ENCODE measurements around the gene TFR2. TPM values are rescaled to one million over a fixed set of nuclear protein-coding genes. Genes with fewer than 3 reads are reported as not detected.

Gene TFR2
- total RNA-seq: 1 to 10 TPM in 1 of 4 donors, under 1 TPM in 3; 0.38 to 1.1 (median 0.84) TPM

DNA sequence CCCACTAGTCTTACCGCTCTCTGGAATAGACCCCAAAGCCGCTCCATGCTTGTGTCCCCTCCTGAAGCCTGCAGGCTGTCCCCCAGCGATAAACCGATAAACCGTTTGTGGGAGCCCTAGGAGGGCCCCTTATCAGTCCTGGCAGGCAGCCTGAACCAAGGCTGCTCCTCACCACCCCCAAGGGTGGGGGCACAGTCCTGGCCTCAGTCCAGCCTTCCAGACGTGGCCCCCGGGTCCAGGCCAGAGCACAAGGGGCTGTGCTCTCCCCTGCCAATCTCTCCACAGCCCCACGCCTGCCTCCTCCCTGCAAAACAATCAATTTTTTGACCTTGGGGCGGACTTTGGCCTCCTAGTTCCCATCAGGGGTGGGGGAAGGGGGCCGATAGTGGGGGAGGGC lies at the start of gene TFR2:
Gene TFR2 (minus strand): TSS at position 90 of the 397 bp plus-strand sequence. CDS start 43 bp downstream, at position 47.
- Histone ChIP-seq H3K4me3 (no peak within 1 kb of the TSS), H3K36me3 (no peaks in the 10 kb centered on the region), H3K4me1 (peaks cover 0 to 13% (median 0%) of the 10 kb centered on the region in 3 donors), H3K27me3 (peaks cover 0 to 47% (median 0%) of the 10 kb centered on the region in 4 donors), H3K27ac (no peak within 1 kb of the TSS), H3K9me3 (no peaks in the 10 kb centered on the region)
- no peak for DNase-seq
- 47 to 61% methylated on average over 3 to 7 of the region's 10 CpGs for WGBS, 2 donors
- intact Hi-C loops (cut with DNase I): no loop called here
- TF ChIP-seq, protein P1, sequence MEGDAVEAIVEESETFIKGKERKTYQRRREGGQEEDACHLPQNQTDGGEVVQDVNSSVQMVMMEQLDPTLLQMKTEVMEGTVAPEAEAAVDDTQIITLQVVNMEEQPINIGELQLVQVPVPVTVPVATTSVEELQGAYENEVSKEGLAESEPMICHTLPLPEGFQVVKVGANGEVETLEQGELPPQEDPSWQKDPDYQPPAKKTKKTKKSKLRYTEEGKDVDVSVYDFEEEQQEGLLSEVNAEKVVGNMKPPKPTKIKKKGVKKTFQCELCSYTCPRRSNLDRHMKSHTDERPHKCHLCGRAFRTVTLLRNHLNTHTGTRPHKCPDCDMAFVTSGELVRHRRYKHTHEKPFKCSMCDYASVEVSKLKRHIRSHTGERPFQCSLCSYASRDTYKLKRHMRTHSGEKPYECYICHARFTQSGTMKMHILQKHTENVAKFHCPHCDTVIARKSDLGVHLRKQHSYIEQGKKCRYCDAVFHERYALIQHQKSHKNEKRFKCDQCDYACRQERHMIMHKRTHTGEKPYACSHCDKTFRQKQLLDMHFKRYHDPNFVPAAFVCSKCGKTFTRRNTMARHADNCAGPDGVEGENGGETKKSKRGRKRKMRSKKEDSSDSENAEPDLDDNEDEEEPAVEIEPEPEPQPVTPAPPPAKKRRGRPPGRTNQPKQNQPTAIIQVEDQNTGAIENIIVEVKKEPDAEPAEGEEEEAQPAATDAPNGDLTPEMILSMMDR (IDR thresholded peaks at IDR 0.05): no peak
- TF ChIP-seq POLR2A (IDR thresholded peaks at IDR 0.05): no peak

DNA sequence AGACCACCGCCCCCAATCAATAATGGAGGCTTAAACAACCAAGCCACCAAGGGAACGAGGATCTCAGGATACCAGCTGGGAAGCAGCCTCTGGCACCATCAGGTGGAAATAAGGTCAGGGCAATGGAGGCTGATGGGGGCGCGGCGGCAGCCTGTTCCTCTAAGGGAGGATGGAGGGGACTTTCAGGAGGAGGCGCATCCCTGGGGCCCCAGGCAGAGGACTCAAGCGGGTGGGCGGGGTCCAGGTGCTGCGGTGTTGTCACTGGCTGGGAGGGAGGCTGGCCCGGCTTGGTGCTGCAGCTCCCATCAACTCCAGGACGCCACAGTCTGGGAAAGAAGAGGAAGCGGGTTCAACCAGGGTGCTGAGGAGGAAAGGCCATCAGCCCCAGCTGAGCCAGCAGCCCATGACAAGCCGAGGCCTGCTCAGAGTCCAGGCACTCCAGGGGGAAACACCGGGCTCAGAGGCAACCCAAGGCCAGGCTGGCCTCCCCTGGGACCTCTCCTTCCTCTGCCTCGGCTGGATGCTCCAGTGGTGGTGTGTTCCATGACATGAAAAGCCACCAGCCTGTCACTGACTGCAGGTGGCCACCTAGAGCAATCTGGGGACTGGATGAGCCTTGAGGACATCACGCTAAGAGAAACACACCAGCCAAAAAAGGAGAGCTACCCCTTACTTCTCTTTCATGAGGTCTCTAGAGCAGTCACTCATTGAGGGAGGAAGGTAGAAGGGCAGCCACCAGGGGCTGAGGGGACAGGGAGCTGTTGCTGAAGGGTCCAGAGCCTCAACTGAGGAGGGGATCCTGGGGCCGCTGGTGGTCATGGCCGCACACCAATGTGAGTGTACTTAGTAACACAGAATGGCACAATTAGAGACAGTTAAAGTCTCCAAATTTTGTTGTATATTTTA lies 48.1 kb upstream of the TFR2 start:
- H3K36me3 ChIP-seq: peaks cover 33 to 57% (median 42%) of the 10 kb centered on the region in 3 donors
- TF ChIP-seq, protein P1 (IDR thresholded peaks at IDR 0.05): no peak
- TF ChIP-seq POLR2A (IDR thresholded peaks at IDR 0.05): no peak
- no peak overlapping the region for H3K27ac ChIP-seq
- DNase-seq: no peak
- H3K9me3 ChIP-seq: no peaks in the 10 kb centered on the region
- H3K27me3 ChIP-seq: no peaks in the 10 kb centered on the region
- H3K4me3 ChIP-seq: no peak overlapping the region
- 70 to 72% methylated on average over 10 to 18 of the region's 18 CpGs for WGBS, 2 donors
- peaks cover 21 to 57% (median 42%) of the 10 kb centered on the region in 3 donors for H3K4me1 ChIP-seq
- intact Hi-C loops (cut with DNase I): loop anchor here (5.0 to 10.0 kb wide), 2 partner anchors 127 to 215 kb away; partner anchors contain the start of gene TSC22D4

DNA sequence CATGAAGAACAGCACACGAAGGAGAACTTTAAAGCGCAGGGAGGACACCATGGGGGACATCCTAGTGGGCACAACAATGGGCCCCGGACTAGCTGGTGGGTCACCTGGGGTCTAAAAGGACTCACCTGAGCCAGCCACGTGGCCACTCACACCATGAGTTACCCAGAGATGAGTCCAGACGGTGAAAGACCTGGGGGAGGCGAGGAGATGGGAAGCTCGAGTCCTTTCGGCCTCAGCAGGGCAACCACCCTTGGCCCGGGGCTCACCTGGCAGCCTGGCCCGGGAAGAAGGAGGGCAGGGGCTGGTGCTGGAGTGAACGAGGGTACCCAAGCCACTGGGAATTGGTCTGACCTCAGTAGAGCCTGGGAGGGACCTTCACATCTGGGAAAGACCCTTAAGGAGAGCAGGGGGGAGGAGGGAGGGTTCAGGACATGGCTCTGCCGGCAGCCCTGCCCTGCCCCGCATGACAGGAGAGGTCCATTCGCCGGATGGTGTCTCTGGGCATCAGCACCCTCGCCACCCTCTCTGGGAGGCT lies 47.0 kb upstream of the TFR2 start:
- no peak overlapping the region for H3K27ac ChIP-seq
- WGBS, 2 donors: 65 to 81% methylated on average over 4 to 13 of the region's 16 CpGs
- H3K9me3 ChIP-seq: no peaks in the 10 kb centered on the region
- H3K4me3 ChIP-seq: no peak overlapping the region
- intact Hi-C loops (cut with DNase I): no loop called here
- H3K27me3 ChIP-seq: no peaks in the 10 kb centered on the region
- DNase-seq: no peak
- TF ChIP-seq, protein P1 (IDR thresholded peaks at IDR 0.05): no peak
- no peak for TF ChIP-seq POLR2A (IDR thresholded peaks at IDR 0.05)
- peaks cover 21 to 54% (median 41%) of the 10 kb centered on the region in 3 donors for H3K4me1 ChIP-seq
- peaks cover 38 to 68% (median 52%) of the 10 kb centered on the region in 3 donors for H3K36me3 ChIP-seq

DNA sequence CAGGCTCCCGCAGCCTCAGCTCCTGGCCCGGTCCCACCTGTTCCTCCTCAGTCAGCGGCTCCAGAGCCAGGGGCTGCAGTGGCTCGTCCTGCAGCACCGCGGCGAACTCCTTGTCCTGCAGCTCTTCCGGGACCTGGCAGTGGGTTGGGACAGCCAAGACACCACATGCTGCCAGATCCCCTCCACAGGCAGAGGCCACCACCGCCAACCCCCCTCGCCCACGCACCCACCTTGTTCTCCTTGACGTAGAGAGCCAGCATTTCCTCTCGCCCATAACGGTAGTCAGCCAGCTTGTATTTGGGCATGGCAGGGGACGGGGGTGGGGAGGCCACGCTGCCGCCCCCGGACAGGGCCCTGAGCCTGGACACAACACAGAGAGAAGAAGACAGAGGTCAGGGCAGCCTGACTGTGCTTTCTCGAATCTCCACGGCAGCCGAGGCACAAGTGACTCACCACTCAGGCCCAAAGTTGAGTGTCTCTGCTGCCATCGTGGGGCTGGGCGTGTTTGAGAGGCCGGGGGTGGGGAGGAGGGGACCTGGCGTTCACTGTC lies 46.5 kb upstream of the TFR2 start:
- intact Hi-C loops (cut with DNase I): no loop called here
- no peaks in the 10 kb centered on the region for H3K27me3 ChIP-seq
- WGBS, 2 donors: 96% methylated on average over 10 of the region's 25 CpGs; no CpG with 5 or more reads in 1 of the 2 donors
- peaks cover 39 to 74% (median 57%) of the 10 kb centered on the region in 3 donors for H3K36me3 ChIP-seq
- no peak overlapping the region for H3K27ac ChIP-seq
- DNase-seq: no peak
- H3K4me3 ChIP-seq: no peak overlapping the region
- TF ChIP-seq POLR2A (IDR thresholded peaks at IDR 0.05): no peak
- H3K9me3 ChIP-seq: no peaks in the 10 kb centered on the region
- H3K4me1 ChIP-seq: peaks cover 17 to 48% (median 37%) of the 10 kb centered on the region in 3 donors

DNA sequence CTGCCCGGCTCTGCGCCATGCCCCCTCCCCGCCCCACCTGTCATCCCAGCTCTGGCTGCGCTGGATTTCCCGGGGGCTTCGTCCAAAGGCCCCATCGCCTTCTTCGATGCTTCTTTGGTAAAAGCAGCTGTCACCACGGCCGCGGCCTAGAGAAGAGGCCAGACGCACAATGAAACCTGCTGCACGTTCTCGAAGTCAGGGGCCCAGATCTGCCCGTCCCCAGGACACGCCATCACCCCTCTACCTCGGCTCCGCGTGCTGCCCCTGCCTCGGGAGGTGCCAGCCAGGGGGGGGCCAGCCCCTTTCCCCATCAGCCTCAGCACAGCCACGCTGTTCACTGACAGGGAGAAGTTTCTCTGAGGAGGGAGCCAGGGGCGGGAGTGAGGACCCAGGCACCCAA lies 45.9 kb upstream of the TFR2 start:
- Histone ChIP-seq H3K27me3 (no peaks in the 10 kb centered on the region), H3K36me3 (peaks cover 44 to 80% (median 57%) of the 10 kb centered on the region in 3 donors), H3K4me3 (no peak overlapping the region), H3K9me3 (no peaks in the 10 kb centered on the region), H3K4me1 (peaks cover 12 to 45% (median 31%) of the 10 kb centered on the region in 3 donors), H3K27ac (no peak overlapping the region)
- DNase-seq: no peak
- TF ChIP-seq, protein P1 (IDR thresholded peaks at IDR 0.05): no peak
- no peak for TF ChIP-seq POLR2A (IDR thresholded peaks at IDR 0.05)
- 87% methylated on average over 14 of the region's 22 CpGs; no CpG with 5 or more reads in 1 of the 2 donors for WGBS, 2 donors
- intact Hi-C loops (cut with DNase I): no loop called here

All from esophagus squamous epithelium (tissue), 5 donors.